Inflammatory macrophage treated with lipopolysaccharide for 1 hour (primary cell): ENCODE data around the gene COX7A2L.
A peak's percentile ranks its signal among the peaks of the same experiment; 100 is the strongest.
"Not testable (repeated sequence)": the region's sequence is repeated elsewhere in the genome, so short reads cannot be mapped to it uniquely, and the experiment has no call there.

Source experiments
- DNase-seq, 2 donors: peaks; one replicate each; pipeline ENCODE4 v3.0.0-alpha.2; 2020 to 2022

Gene COX7A2L

GRCh38 chr2:42360890-42361727 is at the start of gene COX7A2L:
Gene COX7A2L (minus strand): TSS chr2:42361217. CDS start chr2:42361161, 56 bp downstream.
- DNase-seq, result peak; percentile 93 to 98

- DNase-seq, result no peak
Observed at GRCh38 chr2:42408009-42408408, 47.0 kb upstream of the COX7A2L start.

- DNase-seq, result no peak
Observed at GRCh38 chr2:42407476-42407875, 46.5 kb upstream of the COX7A2L start.

GRCh38 chr2:42404676-42405075 is 43.7 kb upstream of the COX7A2L start:
- DNase-seq, result no peak

GRCh38 chr2:42401773-42402172 is 40.8 kb upstream of the COX7A2L start:
- no peak for DNase-seq

- not testable (repeated sequence) for DNase-seq
Observed at GRCh38 chr2:42398052-42398451, 37.0 kb upstream of the COX7A2L start.

- not testable (repeated sequence) for DNase-seq
Observed at GRCh38 chr2:42393320-42393719, 32.3 kb upstream of the COX7A2L start.

GRCh38 chr2:42392191-42392590 is 31.2 kb upstream of the COX7A2L start:
- no peak for DNase-seq

- no peak for DNase-seq
Observed at GRCh38 chr2:42390401-42390969, 29.5 kb upstream of the COX7A2L start.

- peak in 1 of 2 donors; percentile 12 for DNase-seq
Observed at GRCh38 chr2:42386682-42387081, 25.7 kb upstream of the COX7A2L start.

GRCh38 chr2:42385225-42385624 is 24.2 kb upstream of the COX7A2L start:
- no peak for DNase-seq

GRCh38 chr2:42383855-42384530 is 23.0 kb upstream of the COX7A2L start:
- DNase-seq, result no peak

- DNase-seq, result no peak
Observed at GRCh38 chr2:42382144-42382543, 21.1 kb upstream of the COX7A2L start.

- not testable (repeated sequence) for DNase-seq
Observed at GRCh38 chr2:42380026-42380425, 19.0 kb upstream of the COX7A2L start.

- no peak for DNase-seq
Observed at GRCh38 chr2:42378415-42378814, 17.4 kb upstream of the COX7A2L start.

GRCh38 chr2:42376758-42377157 is 15.7 kb upstream of the COX7A2L start:
- no peak for DNase-seq

- DNase-seq, result no peak
Observed at GRCh38 chr2:42372474-42373200, 11.6 kb upstream of the COX7A2L start.

GRCh38 chr2:42371611-42372473 is 10.8 kb upstream of the COX7A2L start:
- no peak for DNase-seq

GRCh38 chr2:42369532-42370229 is 8.7 kb upstream of the COX7A2L start:
- DNase-seq, result no peak

GRCh38 chr2:42368817-42369531 is 8.0 kb upstream of the COX7A2L start:
- DNase-seq, result no peak

GRCh38 chr2:42367835-42368234 is 6.8 kb upstream of the COX7A2L start:
- DNase-seq, result peak in 1 of 2 donors; percentile 37
